Left ventricle myocardium inferior (tissue), 1 donor: ENCODE measurements around the gene CAST. TPM values are rescaled to one million over a fixed set of nuclear protein-coding genes. Genes with fewer than 3 reads are reported as not detected.
"Not testable (repeated sequence)": the region's sequence is repeated elsewhere in the genome, so short reads cannot be mapped to it uniquely, and the experiment has no call there.

ENCODE experiments used
- DNase-seq: peaks from one replicate; pipeline ENCODE4 v3.0.0-alpha.2; 2020
- H3K27ac ChIP-seq: fragments of 200-600 bp; replicated peaks from 2 replicates; pipeline ENCODE4 v1.8.0; 2021
- H3K27me3 ChIP-seq: fragments of 200-600 bp; 2 replicates; pipeline ENCODE4 v1.8.0; 2021; ENCODE audit warnings: low read depth
- H3K36me3 ChIP-seq: fragments of 200-600 bp; 2 replicates; pipeline ENCODE4 v1.8.0; 2021
- H3K4me1 ChIP-seq: fragments of 200-600 bp; 2 replicates; pipeline ENCODE4 v1.8.0; 2021
- H3K4me3 ChIP-seq: fragments of 200-600 bp; 2 replicates; pipeline ENCODE4 v1.8.0; 2021; ENCODE audit warnings: mild to moderate bottlenecking, moderate library complexity
- H3K9me3 ChIP-seq: fragments of 200-600 bp; replicated peaks from 2 replicates; pipeline ENCODE4 v1.8.0; 2021
- intact Hi-C: fragments of 100-400 bp; cut with micrococcal nuclease; formaldehyde crosslinking; loops from one replicate; pipeline ENCODE4 v1.11.0; 2022
- long read RNA-seq: library from polyadenylated mRNA; unstranded; transcript quantifications from one replicate; pipeline ENCODE4 v2.0.0, GENCODE V29; 2021
- total RNA-seq: library from RNA; stranded (reverse); fragmentation: NEBNext Ultra II Directional; extraction: Animal tissue kit (Norgen Biotek cat#: 25700); gene quantifications from one replicate; pipeline ENCODE4 v1.2.1, GENCODE V29; 2021
- TF ChIP-seq, protein P1 (sequence below): fragments of 200-600 bp; IDR thresholded peaks from 2 replicates; pipeline ENCODE4 v1.8.0; 2021; ENCODE audit warnings: antibody characterized with exemption, mild to moderate bottlenecking, borderline replicate concordance
- donor health status: DM: no; HTN: yes; CAD: no; lungs with severe emphysema.

Gene CAST
- 649 TPM for total RNA-seq
- long read RNA-seq, partial matches to known transcripts, result 127 of 662 reads
- long read RNA-seq, other reads (novel, unspliced or antisense), result 533 of 662 reads

GRCh38 chr5:96661855-96662724 lies at the start of gene CAST:
Gene CAST (plus strand): TSS chr5:96662376. CDS start chr5:96662423, 47 bp downstream.
- H3K36me3 ChIP-seq, result no peaks in the 10 kb centered on the region
- DNase-seq, result peak; percentile 94
- no peaks in the 10 kb centered on the region for H3K27me3 ChIP-seq
- H3K27ac ChIP-seq, result peak within 1 kb of the TSS; percentile 99
- peaks cover 50% of the 10 kb centered on the region for H3K4me1 ChIP-seq
- H3K9me3 ChIP-seq, result no peaks in the 10 kb centered on the region
- H3K4me3 ChIP-seq, result peak within 1 kb of the TSS; percentile 94
- TF ChIP-seq, protein P1, sequence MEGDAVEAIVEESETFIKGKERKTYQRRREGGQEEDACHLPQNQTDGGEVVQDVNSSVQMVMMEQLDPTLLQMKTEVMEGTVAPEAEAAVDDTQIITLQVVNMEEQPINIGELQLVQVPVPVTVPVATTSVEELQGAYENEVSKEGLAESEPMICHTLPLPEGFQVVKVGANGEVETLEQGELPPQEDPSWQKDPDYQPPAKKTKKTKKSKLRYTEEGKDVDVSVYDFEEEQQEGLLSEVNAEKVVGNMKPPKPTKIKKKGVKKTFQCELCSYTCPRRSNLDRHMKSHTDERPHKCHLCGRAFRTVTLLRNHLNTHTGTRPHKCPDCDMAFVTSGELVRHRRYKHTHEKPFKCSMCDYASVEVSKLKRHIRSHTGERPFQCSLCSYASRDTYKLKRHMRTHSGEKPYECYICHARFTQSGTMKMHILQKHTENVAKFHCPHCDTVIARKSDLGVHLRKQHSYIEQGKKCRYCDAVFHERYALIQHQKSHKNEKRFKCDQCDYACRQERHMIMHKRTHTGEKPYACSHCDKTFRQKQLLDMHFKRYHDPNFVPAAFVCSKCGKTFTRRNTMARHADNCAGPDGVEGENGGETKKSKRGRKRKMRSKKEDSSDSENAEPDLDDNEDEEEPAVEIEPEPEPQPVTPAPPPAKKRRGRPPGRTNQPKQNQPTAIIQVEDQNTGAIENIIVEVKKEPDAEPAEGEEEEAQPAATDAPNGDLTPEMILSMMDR, result no peak
- intact Hi-C loops, result no loop called here

DNA sequence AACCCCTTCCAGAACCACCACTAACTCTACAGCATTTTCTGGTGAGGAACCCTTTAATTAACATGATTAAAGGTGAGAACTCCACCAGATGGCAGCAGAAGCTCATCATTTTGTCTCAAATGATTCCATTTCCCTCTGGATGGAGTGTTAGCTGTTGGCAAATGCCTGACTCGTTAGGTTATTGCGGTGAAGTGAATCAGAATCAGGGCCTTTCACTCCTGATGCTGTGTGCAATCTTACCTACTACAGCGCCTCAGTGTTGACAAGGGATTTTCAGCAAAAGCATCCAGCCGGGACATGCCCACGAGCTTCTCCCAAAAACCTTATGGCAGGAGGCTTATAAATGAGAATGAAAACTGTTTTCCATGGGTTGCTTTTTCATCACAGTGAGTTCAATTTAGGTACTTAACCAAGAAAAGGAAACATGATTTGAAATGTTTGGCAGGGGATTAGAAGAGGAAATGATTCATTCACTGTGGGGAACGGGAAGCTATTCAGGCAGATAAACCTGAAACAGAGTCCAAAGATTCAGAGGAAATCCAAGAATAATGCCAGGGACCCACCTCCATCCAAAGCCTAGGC lies 48.0 kb upstream of the CAST start:
- Histone ChIP-seq H3K4me1 (peaks cover 23% of the 10 kb centered on the region), H3K9me3 (peaks cover 1% of the 10 kb centered on the region), H3K27me3 (no peaks in the 10 kb centered on the region), H3K4me3 (peak overlapping the region; percentile 39), H3K27ac (peak overlapping the region; percentile 78), H3K36me3 (no peaks in the 10 kb centered on the region)
- intact Hi-C loops, result loop anchor here (10.0 kb wide), 1 partner anchor 81 kb away; no protein-coding TSS in a partner anchor
- TF ChIP-seq, protein P1, result peak; percentile 69
- no peak for DNase-seq

GRCh38 chr5:96615223-96615622 lies 47.0 kb upstream of the CAST start:
- H3K4me1 ChIP-seq, result peaks cover 31% of the 10 kb centered on the region
- H3K27ac ChIP-seq, result peak overlapping the region; percentile 78
- TF ChIP-seq, protein P1, result no peak
- H3K9me3 ChIP-seq, result peaks cover 3% of the 10 kb centered on the region
- no peaks in the 10 kb centered on the region for H3K36me3 ChIP-seq
- intact Hi-C loops, result loop anchor here (10.0 kb wide), 1 partner anchor 80 kb away; no protein-coding TSS in a partner anchor
- H3K4me3 ChIP-seq, result no peak overlapping the region
- H3K27me3 ChIP-seq, result no peaks in the 10 kb centered on the region
- no peak for DNase-seq

DNA sequence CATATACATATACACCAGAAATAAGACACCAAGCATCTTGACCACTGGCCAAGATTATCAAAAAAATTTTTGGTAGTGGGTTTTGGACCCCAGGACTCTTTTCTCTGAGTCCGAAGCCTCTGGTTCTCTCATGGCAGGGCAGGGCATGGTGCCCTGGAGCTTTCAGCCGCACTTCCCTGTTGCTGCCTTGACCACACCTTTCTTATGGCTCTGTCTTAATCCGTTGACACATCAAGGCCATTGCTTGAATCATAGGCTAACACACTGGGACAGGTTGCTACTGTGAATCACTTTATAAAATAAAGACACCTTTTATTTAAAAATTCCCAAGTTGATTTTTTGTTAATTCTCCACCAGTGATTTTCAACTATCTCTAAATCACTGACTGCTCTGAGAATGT lies 45.4 kb upstream of the CAST start:
- no peak overlapping the region for H3K27ac ChIP-seq
- intact Hi-C loops, result loop anchor here (10.0 kb wide), 1 partner anchor 78 kb away; no protein-coding TSS in a partner anchor
- TF ChIP-seq, protein P1, result no peak
- H3K4me1 ChIP-seq, result peaks cover 31% of the 10 kb centered on the region
- H3K9me3 ChIP-seq, result peaks cover 3% of the 10 kb centered on the region
- H3K27me3 ChIP-seq, result no peaks in the 10 kb centered on the region
- H3K36me3 ChIP-seq, result no peaks in the 10 kb centered on the region
- no peak overlapping the region for H3K4me3 ChIP-seq
- no peak for DNase-seq

DNA sequence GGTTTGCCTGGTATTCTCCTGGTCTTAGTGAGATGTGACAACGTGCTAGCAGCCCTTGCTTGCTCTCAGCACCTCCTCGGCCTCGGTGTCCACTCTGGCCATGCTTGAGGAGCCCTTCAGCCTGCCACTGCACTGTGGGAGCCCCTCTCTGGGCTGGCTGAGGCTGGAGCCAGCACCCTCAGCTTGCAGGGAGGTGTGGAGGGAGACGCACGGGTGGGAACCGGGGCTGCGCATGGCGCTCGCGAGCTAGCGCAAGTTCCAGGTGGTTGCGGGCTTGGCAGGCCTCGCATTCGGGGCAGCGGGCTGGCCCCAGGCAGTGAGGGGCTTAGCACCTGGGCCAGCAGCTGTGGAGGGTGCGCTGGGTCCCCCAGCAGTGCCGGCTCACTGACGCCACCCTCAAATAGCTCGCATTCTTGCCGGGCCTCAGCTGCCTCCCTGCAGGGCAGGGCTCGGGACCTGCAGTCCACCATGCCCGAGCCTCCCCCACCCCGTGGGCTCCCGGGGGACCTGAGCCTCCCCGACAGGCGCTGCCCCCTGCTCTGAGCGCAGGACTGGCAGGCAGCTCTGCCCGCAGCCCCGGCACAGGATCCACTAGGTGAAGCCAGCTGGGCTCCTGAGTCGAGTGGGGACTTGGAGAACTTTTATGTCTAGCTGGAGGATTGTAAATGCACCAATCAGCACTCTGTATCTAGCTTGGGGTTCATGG lies 43.7 kb upstream of the CAST start:
- DNase-seq, result not testable (repeated sequence)

More for the DNA sequence above, 43.7 kb upstream of the CAST start:
- not testable (repeated sequence) for H3K36me3 ChIP-seq, H3K4me3 ChIP-seq, H3K9me3 ChIP-seq, H3K27ac ChIP-seq, H3K27me3 ChIP-seq
- intact Hi-C loops, result loop anchor here (10.0 kb wide), 1 partner anchor 76 kb away; no protein-coding TSS in a partner anchor
- H3K4me1 ChIP-seq, result peaks cover 30% of the 10 kb centered on the region
